Neural cell (in vitro differentiated cells): Measurements from ENCODE around the gene EBPL.

Experiments
- EP300 ChIP-seq: fragments of 450-650 bp; conservative IDR thresholded peaks from 2 replicates; pipeline ENCODE4 v1.6.1; 2014; ENCODE audit warnings: antibody characterized with exemption, mild to moderate bottlenecking, moderate library complexity; ENCODE audit not compliant: poor library complexity, severe bottlenecking
- EZH2 ChIP-seq: fragments of 200-600, 300-800 bp; shearing (Covaris generic), sonication (generic); IDR thresholded peaks from 2 replicates; pipeline ENCODE4 v1.6.1; 2014; ENCODE audit warnings: antibody characterized with exemption, low read length, borderline replicate concordance, mild to moderate bottlenecking; ENCODE audit not compliant: insufficient read depth, poor library complexity, severe bottlenecking
- POLR2AphosphoS5 ChIP-seq: IDR thresholded peaks from 2 replicates; pipeline ENCODE4 v1.6.1; 2012
- RAD21 ChIP-seq: fragments of 450-650 bp; conservative IDR thresholded peaks from 2 replicates; pipeline ENCODE4 v1.6.1; 2014; ENCODE audit warnings: antibody characterized with exemption, mild to moderate bottlenecking, moderate library complexity
- SMC3 ChIP-seq: fragments of 450-650 bp; conservative IDR thresholded peaks from 2 replicates; pipeline ENCODE4 v1.6.1; 2014; ENCODE audit warnings: antibody characterized with exemption, mild to moderate bottlenecking, moderate library complexity; ENCODE audit not compliant: poor library complexity
- TAF1 ChIP-seq: IDR thresholded peaks from 2 replicates; pipeline ENCODE4 v1.6.1; 2012; ENCODE audit warnings: low read depth
- TF ChIP-seq, protein P1 (sequence below): fragments of 450-650 bp; IDR thresholded peaks from 2 replicates; pipeline ENCODE4 v1.5.1; 2014; ENCODE audit warnings: antibody characterized with exemption, mild to moderate bottlenecking, moderate library complexity; ENCODE audit not compliant: poor library complexity, severe bottlenecking
- TF ChIP-seq, protein P2 (sequence below): IDR thresholded peaks from 2 replicates; pipeline ENCODE4 v1.6.1; 2012; ENCODE audit warnings: borderline replicate concordance

DNA sequence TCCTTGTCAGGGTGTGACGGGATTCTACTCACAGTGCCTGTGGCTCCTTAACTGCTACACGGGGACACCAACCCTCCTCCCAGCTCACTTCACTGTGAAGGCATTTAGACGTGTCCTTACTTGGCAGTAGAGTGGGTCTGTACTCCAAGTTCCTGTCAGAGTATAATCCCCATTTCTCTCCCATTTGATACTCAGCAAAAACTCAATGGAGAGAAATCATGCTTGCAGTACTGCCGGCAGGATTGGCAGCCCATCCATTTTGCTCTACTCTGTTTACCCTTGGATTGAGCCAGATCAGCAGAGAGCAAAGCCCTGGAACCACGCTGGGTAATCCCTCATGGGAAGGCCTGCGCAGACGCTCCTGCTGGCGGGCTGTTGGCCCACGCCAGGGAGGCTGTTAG lies 34.0 kb downstream of the EBPL start:
- TF ChIP-seq, protein P1, sequence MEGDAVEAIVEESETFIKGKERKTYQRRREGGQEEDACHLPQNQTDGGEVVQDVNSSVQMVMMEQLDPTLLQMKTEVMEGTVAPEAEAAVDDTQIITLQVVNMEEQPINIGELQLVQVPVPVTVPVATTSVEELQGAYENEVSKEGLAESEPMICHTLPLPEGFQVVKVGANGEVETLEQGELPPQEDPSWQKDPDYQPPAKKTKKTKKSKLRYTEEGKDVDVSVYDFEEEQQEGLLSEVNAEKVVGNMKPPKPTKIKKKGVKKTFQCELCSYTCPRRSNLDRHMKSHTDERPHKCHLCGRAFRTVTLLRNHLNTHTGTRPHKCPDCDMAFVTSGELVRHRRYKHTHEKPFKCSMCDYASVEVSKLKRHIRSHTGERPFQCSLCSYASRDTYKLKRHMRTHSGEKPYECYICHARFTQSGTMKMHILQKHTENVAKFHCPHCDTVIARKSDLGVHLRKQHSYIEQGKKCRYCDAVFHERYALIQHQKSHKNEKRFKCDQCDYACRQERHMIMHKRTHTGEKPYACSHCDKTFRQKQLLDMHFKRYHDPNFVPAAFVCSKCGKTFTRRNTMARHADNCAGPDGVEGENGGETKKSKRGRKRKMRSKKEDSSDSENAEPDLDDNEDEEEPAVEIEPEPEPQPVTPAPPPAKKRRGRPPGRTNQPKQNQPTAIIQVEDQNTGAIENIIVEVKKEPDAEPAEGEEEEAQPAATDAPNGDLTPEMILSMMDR = no peak
- TF ChIP-seq EZH2 (no peak), EP300 (no peak), POLR2AphosphoS5 (no peak), SMC3 (no peak), TAF1 (no peak), RAD21 (no peak)
- TF ChIP-seq, protein P2, sequence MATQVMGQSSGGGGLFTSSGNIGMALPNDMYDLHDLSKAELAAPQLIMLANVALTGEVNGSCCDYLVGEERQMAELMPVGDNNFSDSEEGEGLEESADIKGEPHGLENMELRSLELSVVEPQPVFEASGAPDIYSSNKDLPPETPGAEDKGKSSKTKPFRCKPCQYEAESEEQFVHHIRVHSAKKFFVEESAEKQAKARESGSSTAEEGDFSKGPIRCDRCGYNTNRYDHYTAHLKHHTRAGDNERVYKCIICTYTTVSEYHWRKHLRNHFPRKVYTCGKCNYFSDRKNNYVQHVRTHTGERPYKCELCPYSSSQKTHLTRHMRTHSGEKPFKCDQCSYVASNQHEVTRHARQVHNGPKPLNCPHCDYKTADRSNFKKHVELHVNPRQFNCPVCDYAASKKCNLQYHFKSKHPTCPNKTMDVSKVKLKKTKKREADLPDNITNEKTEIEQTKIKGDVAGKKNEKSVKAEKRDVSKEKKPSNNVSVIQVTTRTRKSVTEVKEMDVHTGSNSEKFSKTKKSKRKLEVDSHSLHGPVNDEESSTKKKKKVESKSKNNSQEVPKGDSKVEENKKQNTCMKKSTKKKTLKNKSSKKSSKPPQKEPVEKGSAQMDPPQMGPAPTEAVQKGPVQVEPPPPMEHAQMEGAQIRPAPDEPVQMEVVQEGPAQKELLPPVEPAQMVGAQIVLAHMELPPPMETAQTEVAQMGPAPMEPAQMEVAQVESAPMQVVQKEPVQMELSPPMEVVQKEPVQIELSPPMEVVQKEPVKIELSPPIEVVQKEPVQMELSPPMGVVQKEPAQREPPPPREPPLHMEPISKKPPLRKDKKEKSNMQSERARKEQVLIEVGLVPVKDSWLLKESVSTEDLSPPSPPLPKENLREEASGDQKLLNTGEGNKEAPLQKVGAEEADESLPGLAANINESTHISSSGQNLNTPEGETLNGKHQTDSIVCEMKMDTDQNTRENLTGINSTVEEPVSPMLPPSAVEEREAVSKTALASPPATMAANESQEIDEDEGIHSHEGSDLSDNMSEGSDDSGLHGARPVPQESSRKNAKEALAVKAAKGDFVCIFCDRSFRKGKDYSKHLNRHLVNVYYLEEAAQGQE = no peak
